Stimulated activated effector memory CD8-positive, alpha-beta T cell treated with anti-CD3 and anti-CD28 coated beads, Interleukin-12 subunit alpha, Interleukin-12 subunit beta, amount 100 ng/mL, for 72 hours (primary cell): Measurements from ENCODE around the gene ARSA.

Experiments
- ATAC-seq: fragments of 150-1000 bp; cut with Tn5 transposase; 2 replicates; pipeline ENCODE4 v1.10.0; 2021
- DNase-seq, 2 donors: peaks; one replicate each; pipeline ENCODE4 v3.0.0; 2021 to 2022; ENCODE audit warnings: low spot score in 2 of 2
- H3K27ac Mint-ChIP-seq: one replicate; pipeline ENCODE4 v1.8.0; 2022; ENCODE audit warnings: mild to moderate bottlenecking, mixed read lengths
- H3K36me3 Mint-ChIP-seq: one replicate; pipeline ENCODE4 v1.8.0; 2022; ENCODE audit warnings: mild to moderate bottlenecking, mixed read lengths
- H3K4me1 Mint-ChIP-seq: one replicate; pipeline ENCODE4 v1.8.0; 2022; ENCODE audit warnings: mixed read lengths
- H3K4me3 Mint-ChIP-seq: one replicate; pipeline ENCODE4 v1.8.0; 2022; ENCODE audit warnings: mild to moderate bottlenecking, mixed read lengths
- H3K9me3 Mint-ChIP-seq: one replicate; pipeline ENCODE4 v1.8.0; 2022; ENCODE audit warnings: mixed read lengths

The ARSA gene

GRCh38 chr22:50583294-50583861 lies 44.6 kb downstream of the ARSA start:
- ATAC-seq (peak; percentile 26), DNase-seq (no peak)
- Mint-ChIP-seq H3K9me3 (no peaks in the 10 kb centered on the region), H3K27ac (peak overlapping the region; percentile 96), H3K4me3 (peak overlapping the region; percentile 92), H3K36me3 (peaks cover 36% of the 10 kb centered on the region), H3K4me1 (peaks cover 29% of the 10 kb centered on the region)

GRCh38 chr22:50582493-50583293 lies 45.3 kb downstream of the ARSA start, which contains the start of gene CHKB:
CHKB (minus strand) TSS chr22:50582849; CDS start chr22:50582781, 68 bp downstream.
- peak within 1 kb of the TSS; percentile 96 for H3K27ac Mint-ChIP-seq
- H3K9me3 Mint-ChIP-seq = no peaks in the 10 kb centered on the region
- H3K4me1 Mint-ChIP-seq = peaks cover 30% of the 10 kb centered on the region
- peak; percentile 94 for ATAC-seq
- DNase-seq = peak; percentile 97 to 99
- peak within 1 kb of the TSS; percentile 92 for H3K4me3 Mint-ChIP-seq
- H3K36me3 Mint-ChIP-seq = peaks cover 30% of the 10 kb centered on the region

GRCh38 chr22:50581950-50582492 lies 45.9 kb downstream of the ARSA start:
- no peak for DNase-seq
- Mint-ChIP-seq H3K36me3 (peaks cover 30% of the 10 kb centered on the region), H3K27ac (peak overlapping the region; percentile 96), H3K4me3 (peak overlapping the region; percentile 92), H3K4me1 (peaks cover 36% of the 10 kb centered on the region), H3K9me3 (no peaks in the 10 kb centered on the region)
- ATAC-seq = peak; percentile 1

GRCh38 chr22:50581031-50581949 lies 46.7 kb downstream of the ARSA start:
- H3K36me3 Mint-ChIP-seq = peaks cover 30% of the 10 kb centered on the region
- H3K27ac Mint-ChIP-seq = peak overlapping the region; percentile 96
- no peaks in the 10 kb centered on the region for H3K9me3 Mint-ChIP-seq
- H3K4me1 Mint-ChIP-seq = peaks cover 36% of the 10 kb centered on the region
- peak overlapping the region; percentile 92 for H3K4me3 Mint-ChIP-seq
- no peak for DNase-seq
- no peak for ATAC-seq

- DNase-seq (no peak), ATAC-seq (no peak)
- peak overlapping the region; percentile 80 for H3K27ac Mint-ChIP-seq
- H3K4me3 Mint-ChIP-seq = no peak overlapping the region
- H3K4me1 Mint-ChIP-seq = peaks cover 36% of the 10 kb centered on the region
- H3K9me3 Mint-ChIP-seq = no peaks in the 10 kb centered on the region
- peaks cover 36% of the 10 kb centered on the region for H3K36me3 Mint-ChIP-seq
Measured at GRCh38 chr22:50579752-50580151, 48.2 kb downstream of the ARSA start.

- peaks cover 36% of the 10 kb centered on the region for H3K4me1 Mint-ChIP-seq
- H3K4me3 Mint-ChIP-seq = no peak overlapping the region
- DNase-seq (no peak), ATAC-seq (no peak)
- H3K9me3 Mint-ChIP-seq = no peaks in the 10 kb centered on the region
- H3K27ac Mint-ChIP-seq = no peak overlapping the region
- peaks cover 34% of the 10 kb centered on the region for H3K36me3 Mint-ChIP-seq
Measured at GRCh38 chr22:50578776-50579310, 49.1 kb downstream of the ARSA start.

- Mint-ChIP-seq H3K4me3 (no peak within 1 kb of the TSS), H3K4me1 (peaks cover 30% of the 10 kb centered on the region), H3K9me3 (no peaks in the 10 kb centered on the region), H3K36me3 (peaks cover 30% of the 10 kb centered on the region), H3K27ac (peak within 1 kb of the TSS; percentile 80)
- DNase-seq (no peak), ATAC-seq (no peak)
Measured at GRCh38 chr22:50577987-50578775, 49.8 kb downstream of the ARSA start, which contains the start of gene CPT1B. CPT1B (minus strand) TSS chr22:50578427; CDS start chr22:50577915, 512 bp downstream.

GRCh38 chr22:50577697-50577986 lies 50.3 kb downstream of the ARSA start:
- H3K36me3 Mint-ChIP-seq = peaks cover 31% of the 10 kb centered on the region
- H3K4me3 Mint-ChIP-seq = no peak overlapping the region
- peaks cover 30% of the 10 kb centered on the region for H3K4me1 Mint-ChIP-seq
- no peak for ATAC-seq
- H3K9me3 Mint-ChIP-seq = no peaks in the 10 kb centered on the region
- peak overlapping the region; percentile 8 for H3K27ac Mint-ChIP-seq
- DNase-seq = no peak

- Mint-ChIP-seq H3K4me1 (peaks cover 30% of the 10 kb centered on the region), H3K4me3 (no peak overlapping the region), H3K36me3 (peaks cover 35% of the 10 kb centered on the region), H3K9me3 (no peaks in the 10 kb centered on the region), H3K27ac (peak overlapping the region; percentile 8)
- peak; percentile 8 for ATAC-seq
- no peak for DNase-seq
Measured at GRCh38 chr22:50576806-50577696, 50.9 kb downstream of the ARSA start.

- ATAC-seq (no peak), DNase-seq (no peak)
- Mint-ChIP-seq H3K4me1 (peaks cover 22% of the 10 kb centered on the region), H3K9me3 (no peaks in the 10 kb centered on the region), H3K27ac (no peak overlapping the region), H3K36me3 (peaks cover 38% of the 10 kb centered on the region), H3K4me3 (no peak overlapping the region)
Measured at GRCh38 chr22:50576070-50576469, 51.9 kb downstream of the ARSA start.

- Mint-ChIP-seq H3K4me3 (no peak overlapping the region), H3K27ac (no peak overlapping the region), H3K9me3 (no peaks in the 10 kb centered on the region), H3K4me1 (peaks cover 18% of the 10 kb centered on the region), H3K36me3 (peaks cover 38% of the 10 kb centered on the region)
- no peak for ATAC-seq
- DNase-seq = no peak
Measured at GRCh38 chr22:50575426-50575941, 52.5 kb downstream of the ARSA start.
